GM21367 (cell line): ENCODE measurements around the gene YES1.
A peak's percentile ranks its signal among the peaks of the same experiment; 100 is the strongest.
"Not testable (repeated sequence)": the region's sequence is repeated elsewhere in the genome, so short reads cannot be mapped to it uniquely, and the experiment has no call there.

ENCODE experiments used
- ATAC-seq: cut with Tn5 transposase; IDR thresholded peaks from one replicate; pipeline ENCODE4 v1.9.1; 2021; ENCODE audit not compliant: unreplicated experiment

Gene YES1

DNA sequence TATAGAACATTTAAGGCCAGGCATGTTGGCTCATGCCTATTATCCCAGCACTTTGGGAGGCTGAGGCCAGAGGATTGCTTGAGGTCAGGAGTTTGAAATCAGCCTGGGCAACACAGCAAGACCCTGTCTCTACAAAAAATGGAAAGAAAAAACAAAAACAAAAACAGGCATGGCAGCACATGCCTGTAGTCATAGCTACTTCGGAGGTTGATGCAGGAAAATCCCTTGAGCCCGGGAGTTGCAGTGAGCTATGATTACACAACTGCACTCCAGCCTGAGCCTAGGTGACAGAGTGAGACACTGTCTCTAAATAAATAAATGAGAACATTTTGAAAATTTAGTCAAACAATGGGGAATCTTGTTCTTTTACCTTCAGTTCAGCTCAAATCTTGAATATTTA, 12.1 kb upstream of the YES1 start:
- ATAC-seq, result no peak

DNA sequence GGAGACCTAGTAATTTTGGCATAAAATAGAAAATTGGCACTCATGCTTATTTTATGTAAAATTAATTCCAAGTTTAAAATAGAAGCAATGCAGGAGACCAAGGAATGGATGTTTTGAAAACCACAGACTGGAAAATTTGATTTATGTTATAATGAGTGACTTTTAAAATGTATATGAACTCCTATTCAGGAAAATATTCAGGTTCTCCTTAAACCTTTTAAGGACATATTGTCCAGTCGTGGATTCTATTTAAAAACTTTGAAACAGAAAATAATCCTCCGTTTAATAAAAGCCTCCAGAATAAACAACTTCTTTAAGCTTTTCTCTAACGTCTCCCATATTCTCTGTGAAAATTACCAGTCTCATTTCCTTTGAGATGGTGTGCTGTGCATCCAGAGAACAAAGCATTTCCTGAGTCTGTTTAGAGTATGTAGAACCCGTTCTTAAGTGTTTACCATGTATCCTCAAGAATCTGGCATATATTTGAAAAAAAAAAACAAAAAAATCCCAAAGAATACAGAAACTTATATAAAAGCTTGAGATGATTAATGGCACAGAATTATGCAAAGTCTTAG, 8.6 kb upstream of the YES1 start:
- ATAC-seq, result no peak

DNA sequence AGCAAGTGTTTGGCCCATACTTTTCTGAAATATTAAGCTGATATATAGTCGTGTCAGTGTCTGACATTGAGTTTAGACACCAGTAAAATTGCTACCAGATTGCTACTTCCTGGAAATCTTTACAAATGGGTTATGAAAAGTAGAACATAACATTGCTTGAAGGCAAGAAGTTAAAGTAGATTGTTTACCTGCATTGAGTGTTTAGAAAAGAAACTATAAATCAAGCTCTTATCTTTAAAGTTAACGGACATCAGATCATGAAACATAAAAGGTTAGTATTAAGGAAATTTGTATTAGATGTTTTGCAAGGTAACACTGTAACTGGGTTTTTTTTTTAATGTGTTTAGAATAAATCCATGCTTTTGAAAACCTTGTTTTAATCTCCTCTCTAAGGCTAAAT, 4.8 kb upstream of the YES1 start:
- ATAC-seq, result no peak

- no peak for ATAC-seq
Measured at GRCh38 chr18:816088-816653, 4.1 kb upstream of the YES1 start.

GRCh38 chr18:815353-815752, 3.3 kb upstream of the YES1 start:
- ATAC-seq, result no peak

DNA sequence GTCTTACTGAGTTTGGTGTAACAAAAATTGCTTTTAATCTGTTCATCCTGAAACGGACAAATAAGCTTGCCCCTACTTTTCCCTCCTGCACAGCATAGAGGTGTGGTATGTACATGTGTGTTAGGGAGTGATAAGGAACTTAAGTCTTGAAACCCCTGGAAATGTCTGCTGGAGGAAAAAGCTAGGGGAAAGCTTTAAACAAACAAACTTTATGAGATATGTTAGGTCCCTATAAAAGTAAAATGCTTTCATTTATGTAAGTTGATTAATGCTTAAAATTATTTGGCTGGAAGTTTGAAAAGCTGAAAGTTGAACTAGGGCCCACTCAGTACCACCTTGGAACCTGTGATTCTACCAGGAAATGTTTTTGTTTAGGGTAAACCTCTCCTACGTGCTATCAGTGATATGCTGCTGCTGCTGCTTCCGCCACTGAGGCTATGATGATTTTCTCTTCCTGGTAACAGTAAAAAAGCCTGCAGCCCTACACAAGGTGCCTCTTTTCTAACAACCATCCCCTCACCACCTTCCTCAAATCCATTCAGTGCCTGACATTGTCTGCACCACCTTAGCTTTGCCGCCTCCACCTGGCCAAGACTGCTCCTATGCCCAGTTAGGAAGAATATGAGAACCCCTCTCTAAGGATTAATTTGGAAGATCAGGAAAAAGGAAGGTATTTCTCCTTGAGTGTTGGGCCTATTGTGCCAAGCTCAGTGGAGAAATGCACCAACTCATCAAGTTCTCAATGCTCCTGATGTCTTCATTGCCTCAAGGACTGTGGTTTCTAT, 2.5 kb upstream of the YES1 start:
- no peak for ATAC-seq

GRCh38 chr18:813172-814071, 1.4 kb upstream of the YES1 start:
- peak; percentile 0 for ATAC-seq

DNA sequence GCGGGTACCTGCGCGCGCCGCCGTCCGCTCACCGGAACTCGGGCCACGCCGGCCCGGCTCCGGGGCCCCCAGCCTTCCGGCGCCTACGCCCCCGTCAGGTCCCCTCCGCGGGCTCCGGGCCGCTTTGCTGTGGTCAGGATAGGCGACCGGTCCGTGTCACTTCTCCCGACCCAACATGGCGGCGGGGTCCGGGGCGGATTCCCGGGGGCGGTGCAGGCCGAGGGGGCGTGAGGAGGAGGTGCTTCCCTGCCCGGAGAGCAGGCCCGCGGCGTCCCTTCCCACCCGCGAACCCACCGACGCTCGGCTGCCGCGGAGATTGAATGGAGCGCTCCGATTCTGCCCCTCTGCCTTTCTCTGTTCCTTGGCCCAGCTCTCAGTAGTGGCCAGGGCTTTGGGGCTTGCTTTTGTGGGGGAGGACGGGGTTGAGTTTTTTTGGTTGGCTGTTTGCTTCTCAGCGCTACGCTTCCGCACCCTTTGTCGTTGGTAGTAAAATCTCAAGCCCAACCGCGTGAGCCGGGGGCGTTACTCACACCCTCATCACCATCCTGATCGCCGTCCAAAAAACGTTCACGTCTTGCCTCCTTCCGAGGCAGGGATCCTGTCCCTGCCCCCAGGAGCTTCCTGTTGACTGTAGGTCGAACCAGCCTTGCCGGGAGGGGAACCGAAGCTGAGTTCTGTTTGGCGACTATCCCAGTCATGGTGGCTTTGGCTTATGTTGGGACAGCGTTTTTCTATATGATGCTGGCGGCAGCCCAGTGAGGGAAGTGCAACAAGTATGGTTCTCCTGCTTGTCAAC, 532 bp upstream of the YES1 start:
- ATAC-seq, result peak; percentile 46

DNA sequence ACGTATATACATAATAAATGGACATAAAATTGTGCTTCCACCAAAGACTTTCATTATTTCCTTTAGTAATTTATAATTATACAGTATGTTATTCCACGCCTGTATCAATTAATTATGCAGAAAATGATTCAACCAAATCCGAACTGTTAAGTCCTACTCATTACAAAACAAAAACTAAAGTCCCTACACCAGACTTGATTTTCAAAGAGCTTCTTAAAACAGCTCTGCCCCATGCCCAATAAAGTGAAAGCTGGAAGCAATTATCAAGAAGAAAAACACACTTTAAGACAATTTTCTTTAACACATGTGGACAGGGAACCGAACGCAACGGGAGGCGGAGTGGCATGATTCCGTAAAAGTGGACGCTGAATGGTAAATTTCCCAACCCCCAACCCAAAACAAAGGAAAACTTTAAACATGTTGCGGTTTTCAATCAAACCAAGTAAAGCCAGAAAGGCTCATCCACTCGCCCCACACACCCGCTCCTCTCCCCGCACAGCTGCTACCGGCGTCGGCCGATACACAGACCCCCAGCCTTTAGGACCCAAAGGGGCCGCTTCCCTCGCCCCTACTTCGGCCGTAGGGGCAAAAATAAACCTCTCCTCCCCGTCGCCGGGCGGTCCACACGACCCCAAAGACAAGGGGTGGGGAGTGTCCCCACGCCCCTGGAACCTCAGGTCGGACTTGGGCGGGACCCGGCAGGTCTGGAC, 705 bp downstream of the YES1 start:
- ATAC-seq, result no peak

DNA sequence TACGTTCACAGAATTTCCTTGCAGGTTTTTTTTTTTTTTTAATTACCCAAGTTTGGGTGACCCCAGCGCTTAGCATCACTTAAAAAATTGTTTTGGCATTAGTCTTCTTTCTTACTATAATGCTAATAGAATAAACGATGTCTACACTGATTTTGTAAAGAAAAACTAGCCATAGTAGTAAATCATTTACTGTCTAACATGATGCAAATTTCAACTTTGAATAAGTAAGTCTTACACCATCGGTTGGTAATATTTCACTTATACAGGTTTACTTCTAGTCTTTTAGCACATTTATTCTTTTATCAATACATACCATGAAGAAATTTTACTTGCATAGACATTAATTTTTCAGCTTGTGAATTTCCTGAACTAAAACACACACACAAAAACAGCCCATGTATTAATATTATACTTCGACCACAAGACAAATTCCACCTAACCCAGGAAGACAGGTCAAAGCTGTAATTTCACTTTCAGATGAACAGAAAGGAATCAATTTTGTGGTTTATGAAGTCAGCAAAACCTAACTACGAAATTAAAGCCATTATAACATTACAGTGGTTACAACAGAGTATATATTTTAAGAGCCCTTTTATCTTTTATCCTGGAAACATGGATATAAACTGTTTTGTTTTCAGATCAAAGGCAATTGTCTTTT, 1.9 kb downstream of the YES1 start:
- ATAC-seq, result no peak

DNA sequence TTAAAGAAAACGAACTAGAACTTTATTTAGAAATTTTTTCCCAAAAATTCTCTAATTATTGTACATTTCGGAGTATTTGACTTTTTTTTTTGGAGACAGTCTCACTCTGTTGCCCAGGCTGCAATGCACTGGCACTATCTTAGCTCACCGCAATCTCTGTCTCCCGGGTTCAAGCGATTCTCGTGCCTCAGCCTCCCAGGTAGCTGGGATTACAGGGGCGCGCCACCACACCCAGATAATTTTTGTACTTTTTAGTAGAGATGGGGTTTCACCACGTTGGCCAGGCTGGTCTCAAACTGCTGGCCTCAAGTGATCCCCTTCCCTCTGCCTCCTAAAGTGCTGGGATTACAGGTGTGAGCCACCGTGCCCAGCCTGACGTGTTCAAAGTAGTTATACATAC, 2.8 kb downstream of the YES1 start:
- ATAC-seq, result not testable (repeated sequence)

- no peak for ATAC-seq
Measured at GRCh38 chr18:808502-808901, 3.5 kb downstream of the YES1 start.

- no peak for ATAC-seq
Measured at GRCh38 chr18:808086-808485, 4.0 kb downstream of the YES1 start.

GRCh38 chr18:805755-806110, 6.3 kb downstream of the YES1 start:
- peak; percentile 22 for ATAC-seq

GRCh38 chr18:805008-805754, 6.9 kb downstream of the YES1 start:
- ATAC-seq, result peak; percentile 31

DNA sequence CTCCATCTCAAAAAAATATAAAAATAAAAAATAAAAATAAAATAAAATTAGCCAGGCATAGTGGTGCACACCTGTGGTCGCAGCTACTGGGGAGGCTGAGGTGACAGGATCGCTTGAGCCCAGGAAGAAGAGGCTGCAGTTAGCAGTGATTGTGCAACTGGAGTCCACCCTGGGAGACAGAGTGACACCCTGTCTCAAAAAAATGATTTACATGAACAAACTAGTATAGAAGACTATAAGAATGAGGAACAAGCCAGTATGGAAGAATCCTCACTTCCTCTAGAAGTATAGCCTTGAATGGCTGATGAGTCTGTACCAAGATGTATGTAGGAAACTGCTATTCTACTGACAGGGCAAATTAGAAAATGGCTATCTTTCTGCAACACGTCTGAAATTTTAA, 10.9 kb downstream of the YES1 start:
- no peak for ATAC-seq

GRCh38 chr18:799943-800342, 12.1 kb downstream of the YES1 start:
- no peak for ATAC-seq

DNA sequence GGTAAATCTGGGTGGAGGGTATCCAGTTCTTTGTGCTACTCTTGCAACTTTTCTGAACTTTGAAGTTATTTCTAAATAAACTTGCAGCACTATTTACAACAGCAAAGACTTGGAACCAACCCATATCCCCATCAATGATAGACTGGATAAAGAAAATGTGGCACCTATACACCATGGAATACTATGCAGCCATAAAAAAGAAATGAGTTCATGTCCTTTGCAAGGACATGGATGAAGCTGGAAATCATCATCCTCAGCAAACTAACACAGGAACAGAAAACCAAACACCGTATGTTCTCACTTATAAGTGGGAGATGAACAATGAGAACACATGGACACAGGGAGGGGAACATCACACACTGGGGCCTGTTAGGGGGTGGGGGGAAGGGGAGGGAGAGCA, 16.7 kb downstream of the YES1 start:
- ATAC-seq, result not testable (repeated sequence)

DNA sequence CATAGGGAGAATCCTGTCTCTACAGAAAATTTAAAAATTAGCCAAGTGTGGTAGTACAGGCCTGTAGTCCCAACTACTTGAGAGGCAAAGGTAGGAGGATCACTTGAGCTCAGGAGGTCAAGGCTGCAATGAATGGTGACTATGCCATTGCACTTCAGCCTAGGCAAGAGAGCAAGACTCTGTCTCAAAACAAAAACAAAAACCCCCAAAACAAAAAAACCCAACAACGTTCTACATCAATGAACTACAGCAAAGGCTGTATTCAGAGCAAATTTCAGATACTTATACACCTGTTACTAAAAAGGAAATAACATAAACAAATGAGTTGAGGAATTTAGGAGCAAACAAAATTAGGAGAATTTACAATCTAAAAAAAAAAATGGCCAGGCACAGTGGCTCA, 22.6 kb downstream of the YES1 start:
- ATAC-seq, result no peak
